ENCODE data around the gene TNFSF11. TPM values are rescaled to one million over a fixed set of nuclear protein-coding genes. Genes with fewer than 3 reads are reported as not detected.

TNFSF11 gene
- total RNA-seq, 6 experiments from 2014 or later, result 0.15 to 1.5 (median 0.45) TPM

DNA sequence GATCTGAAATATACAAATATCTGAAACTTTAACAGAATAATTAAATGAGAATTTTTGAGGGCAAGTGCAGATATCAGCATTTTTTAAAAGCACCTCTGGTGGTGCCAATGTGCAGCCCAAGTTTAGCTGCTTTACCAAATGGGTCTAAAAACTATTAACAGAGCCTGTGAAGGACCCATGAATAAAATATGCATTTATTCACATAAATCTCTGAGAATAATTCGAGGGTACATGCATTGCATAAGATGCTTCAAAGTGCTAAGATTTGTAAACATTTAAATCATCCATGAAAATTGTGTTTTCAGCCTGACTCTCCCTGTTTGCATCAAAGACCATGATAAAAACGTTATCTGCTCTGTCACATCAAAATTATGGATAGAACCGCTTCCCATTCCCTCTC is 47.1 kb upstream of the TNFSF11 start:
- Histone ChIP-seq H3K4me1 (peaks cover 0 to 39% (median 7%) of the 10 kb centered on the region in 4 donors), H3K4me3 (no peak overlapping the region), H3K27ac (peak overlapping the region in 1 of 3 donors; percentile 98), H3K36me3 (no peaks in the 10 kb centered on the region), H3K9me3 (no peaks in the 10 kb centered on the region), H3K27me3 (no peaks in the 10 kb centered on the region)
- TF ChIP-seq, protein P1, sequence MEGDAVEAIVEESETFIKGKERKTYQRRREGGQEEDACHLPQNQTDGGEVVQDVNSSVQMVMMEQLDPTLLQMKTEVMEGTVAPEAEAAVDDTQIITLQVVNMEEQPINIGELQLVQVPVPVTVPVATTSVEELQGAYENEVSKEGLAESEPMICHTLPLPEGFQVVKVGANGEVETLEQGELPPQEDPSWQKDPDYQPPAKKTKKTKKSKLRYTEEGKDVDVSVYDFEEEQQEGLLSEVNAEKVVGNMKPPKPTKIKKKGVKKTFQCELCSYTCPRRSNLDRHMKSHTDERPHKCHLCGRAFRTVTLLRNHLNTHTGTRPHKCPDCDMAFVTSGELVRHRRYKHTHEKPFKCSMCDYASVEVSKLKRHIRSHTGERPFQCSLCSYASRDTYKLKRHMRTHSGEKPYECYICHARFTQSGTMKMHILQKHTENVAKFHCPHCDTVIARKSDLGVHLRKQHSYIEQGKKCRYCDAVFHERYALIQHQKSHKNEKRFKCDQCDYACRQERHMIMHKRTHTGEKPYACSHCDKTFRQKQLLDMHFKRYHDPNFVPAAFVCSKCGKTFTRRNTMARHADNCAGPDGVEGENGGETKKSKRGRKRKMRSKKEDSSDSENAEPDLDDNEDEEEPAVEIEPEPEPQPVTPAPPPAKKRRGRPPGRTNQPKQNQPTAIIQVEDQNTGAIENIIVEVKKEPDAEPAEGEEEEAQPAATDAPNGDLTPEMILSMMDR (IDR thresholded peaks at IDR 0.05), result no peak
- no peak for TF ChIP-seq POLR2A (IDR thresholded peaks at IDR 0.05)
- DNase-seq (no peak), ATAC-seq (no peak)
- 52% methylated on average over 3 of the region's 3 CpGs for WGBS (ENCODE audit: insufficient coverage, low coverage, low lambda C conversion rate, missing lambda C conversion rate)
- intact Hi-C loops (cut with DNase I), result no loop called here

DNA sequence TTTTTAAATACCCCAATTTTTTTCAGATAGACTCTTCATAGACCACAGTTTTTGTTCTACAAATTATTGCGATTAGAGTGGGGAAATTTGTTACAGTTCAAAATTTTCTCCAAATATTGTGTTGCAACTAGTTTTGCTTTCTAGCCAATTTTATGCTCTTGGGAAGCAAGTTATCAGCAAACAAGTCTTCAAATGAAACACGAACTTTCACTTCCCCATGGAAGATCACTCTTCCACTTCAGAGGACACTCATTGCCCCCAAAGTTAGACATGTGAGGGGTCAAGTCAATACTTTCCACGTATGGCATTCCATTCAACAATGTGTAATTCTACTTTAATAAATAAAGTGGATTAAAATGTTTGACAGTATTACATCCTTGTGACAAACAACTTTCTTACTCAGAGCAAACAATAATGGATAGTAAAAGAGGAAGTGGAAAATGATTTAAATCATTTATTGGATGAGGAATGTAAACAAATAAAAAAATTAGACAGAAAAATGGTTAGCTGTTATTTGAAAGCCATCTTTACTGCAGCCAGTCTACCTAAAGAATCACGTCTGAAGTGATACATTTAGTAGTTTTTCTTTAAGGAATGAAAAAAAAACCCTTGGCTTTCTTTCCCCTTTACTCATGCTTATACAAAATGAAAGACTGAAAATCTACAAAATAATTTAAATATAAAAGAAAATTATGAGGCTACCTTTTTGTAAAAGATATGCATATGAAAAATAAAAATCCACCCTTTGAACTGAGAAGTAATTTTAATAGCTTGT is 41.2 kb upstream of the TNFSF11 start:
- Histone ChIP-seq H3K4me3 (no peak overlapping the region), H3K27me3 (no peaks in the 10 kb centered on the region), H3K36me3 (no peaks in the 10 kb centered on the region), H3K27ac (peak overlapping the region in 1 of 3 donors; percentile 14), H3K9me3 (no peaks in the 10 kb centered on the region), H3K4me1 (peaks cover 0 to 30% (median 0%) of the 10 kb centered on the region in 4 donors)
- 32% methylated on average over 4 of the region's 4 CpGs for WGBS (ENCODE audit: insufficient coverage, low coverage, low lambda C conversion rate, missing lambda C conversion rate)
- TF ChIP-seq, protein P1 (IDR thresholded peaks at IDR 0.05), result no peak
- TF ChIP-seq POLR2A (IDR thresholded peaks at IDR 0.05), result no peak
- ATAC-seq (peak in 3 of 4 donors; percentile 15 to 50 (median 31)), DNase-seq (no peak)
- intact Hi-C loops (cut with DNase I), result no loop called here

DNA sequence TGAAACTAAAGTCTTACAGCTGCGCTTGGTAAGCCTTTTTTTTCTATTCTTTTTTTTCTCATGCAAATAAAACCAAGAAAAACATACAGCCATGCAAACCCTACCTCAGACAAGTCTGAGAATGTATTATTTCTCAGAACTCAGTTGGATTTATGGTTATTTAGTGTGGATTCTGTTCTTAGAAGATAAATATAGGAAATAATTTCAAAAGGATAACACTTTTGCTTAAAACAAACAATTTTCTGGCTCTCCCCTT is 40.7 kb upstream of the TNFSF11 start:
- 93% methylated on average over 1 of the region's 1 CpG for WGBS (ENCODE audit: insufficient coverage, low coverage, low lambda C conversion rate, missing lambda C conversion rate)
- Histone ChIP-seq H3K36me3 (no peaks in the 10 kb centered on the region), H3K4me1 (peaks cover 0 to 30% (median 0%) of the 10 kb centered on the region in 4 donors), H3K9me3 (no peaks in the 10 kb centered on the region), H3K27me3 (no peaks in the 10 kb centered on the region), H3K4me3 (no peak overlapping the region), H3K27ac (no peak overlapping the region)
- DNase-seq (no peak), ATAC-seq (no peak)
- intact Hi-C loops (cut with DNase I), result no loop called here
- TF ChIP-seq POLR2A (IDR thresholded peaks at IDR 0.05), result no peak

DNA sequence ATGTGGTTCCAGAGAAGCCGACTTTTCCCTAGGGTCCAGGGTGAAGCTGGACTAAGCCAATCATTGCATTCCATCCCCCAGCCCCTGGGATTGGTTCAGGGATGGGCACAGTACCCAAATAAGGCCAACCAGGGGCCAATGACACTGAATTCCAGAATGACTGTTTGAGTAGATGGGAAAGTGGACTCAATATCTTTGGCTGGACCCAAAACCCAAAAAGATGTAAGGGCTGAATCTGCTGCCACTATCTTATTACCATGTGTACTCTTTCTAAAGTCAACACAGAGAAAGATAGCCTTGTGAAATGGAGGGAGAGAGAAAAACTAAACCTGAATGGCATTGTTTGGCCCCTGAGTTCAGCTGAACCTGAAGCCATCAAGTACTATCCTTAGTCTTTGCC is 39.2 kb upstream of the TNFSF11 start:
- intact Hi-C loops (cut with DNase I), result no loop called here
- DNase-seq (peak in 1 of 3 donors; percentile 63), ATAC-seq (peak; percentile 56 to 82 (median 76))
- 36% methylated on average over 1 of the region's 1 CpG for WGBS (ENCODE audit: insufficient coverage, low coverage, low lambda C conversion rate, missing lambda C conversion rate)
- H3K27me3 ChIP-seq, result no peaks in the 10 kb centered on the region
- H3K27ac ChIP-seq, result peak overlapping the region in 1 of 3 donors; percentile 60
- H3K4me3 ChIP-seq, result no peak overlapping the region
- no peaks in the 10 kb centered on the region for H3K36me3 ChIP-seq
- no peak for TF ChIP-seq POLR2A (IDR thresholded peaks at IDR 0.05)
- TF ChIP-seq, protein P1 (IDR thresholded peaks at IDR 0.05), result no peak
- H3K4me1 ChIP-seq, result peaks cover 0 to 38% (median 0%) of the 10 kb centered on the region in 4 donors
- no peaks in the 10 kb centered on the region for H3K9me3 ChIP-seq

DNA sequence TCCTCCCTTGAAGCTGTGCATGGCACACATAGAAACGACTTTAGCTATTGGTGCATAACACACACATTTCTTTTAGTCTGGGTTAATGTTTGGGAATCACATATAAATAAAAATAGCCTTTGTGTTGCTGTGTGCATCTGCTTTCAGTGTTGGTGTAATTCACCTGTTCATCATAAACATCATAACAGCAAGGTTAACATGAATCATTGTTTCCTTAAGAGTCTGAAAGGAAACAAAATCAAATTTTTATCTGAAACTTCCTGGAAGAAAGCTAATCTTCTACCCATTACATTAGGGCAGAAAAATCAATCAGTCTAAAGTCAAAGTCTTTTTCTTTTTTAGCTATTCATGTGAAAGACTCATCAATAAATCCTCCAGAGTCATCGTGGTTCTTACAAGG is 35.0 kb upstream of the TNFSF11 start:
- Histone ChIP-seq H3K9me3 (no peaks in the 10 kb centered on the region), H3K4me1 (peaks cover 0 to 16% (median 0%) of the 10 kb centered on the region in 4 donors), H3K4me3 (no peak overlapping the region), H3K36me3 (no peaks in the 10 kb centered on the region), H3K27me3 (no peaks in the 10 kb centered on the region), H3K27ac (no peak overlapping the region)
- ATAC-seq (no peak), DNase-seq (no peak)
- intact Hi-C loops (cut with DNase I), result no loop called here
- TF ChIP-seq, protein P1 (IDR thresholded peaks at IDR 0.05), result no peak
- no peak for TF ChIP-seq POLR2A (IDR thresholded peaks at IDR 0.05)
- WGBS (ENCODE audit: insufficient coverage, low coverage, low lambda C conversion rate, missing lambda C conversion rate), result 13% methylated on average over 2 of the region's 2 CpGs
